ENCODE measurements around the gene YWHAH. TPM values are rescaled to one million over a fixed set of nuclear protein-coding genes. Genes with fewer than 3 reads are reported as not detected.

The YWHAH gene
- total and polyA plus RNA-seq, 7 donors = 85.8 to 171 (median 106) TPM

DNA sequence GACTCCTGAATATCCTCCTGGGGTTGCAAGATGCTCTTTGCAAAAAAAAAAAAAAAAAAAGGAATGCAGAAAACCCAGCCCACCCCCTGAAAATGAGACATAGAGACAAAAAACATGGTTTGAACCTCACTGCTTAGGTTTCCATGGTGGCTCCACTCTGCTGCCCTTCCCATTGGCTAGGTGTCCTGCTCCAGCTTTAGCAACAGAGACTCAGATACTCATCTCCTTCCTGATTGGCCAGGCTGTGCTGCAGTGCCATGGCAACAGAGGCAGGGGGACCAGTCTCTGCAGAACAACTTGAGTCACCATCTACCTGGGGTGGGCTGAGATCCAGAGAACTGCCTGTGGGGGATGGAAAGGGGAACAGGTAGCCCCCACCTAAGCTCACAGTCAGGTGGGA lies 17.4 kb upstream of the YWHAH start:
- Histone ChIP-seq H3K27me3 (no peaks in the 10 kb centered on the region), H3K4me1 (no peaks in the 10 kb centered on the region), H3K36me3 (no peaks in the 10 kb centered on the region), H3K27ac (no peak overlapping the region), H3K4me3 (no peak overlapping the region), H3K9me3 (no peaks in the 10 kb centered on the region)
- intact Hi-C loops (cut with DNase I) = no loop called here
- no peak for DNase-seq
- TF ChIP-seq POLR2A (IDR thresholded peaks at IDR 0.05) = no peak
- TF ChIP-seq EP300 (IDR thresholded peaks at IDR 0.05) = no peak
- TF ChIP-seq CTCF (IDR thresholded peaks at IDR 0.05) = no peak
- TF ChIP-seq POLR2AphosphoS5 (IDR thresholded peaks at IDR 0.05) = no peak

GRCh38 chr22:31927562-31927961 lies 16.8 kb upstream of the YWHAH start:
- H3K4me1 ChIP-seq = no peaks in the 10 kb centered on the region
- no peak overlapping the region for H3K4me3 ChIP-seq
- H3K27me3 ChIP-seq = no peaks in the 10 kb centered on the region
- no peaks in the 10 kb centered on the region for H3K36me3 ChIP-seq
- H3K27ac ChIP-seq = no peak overlapping the region
- H3K9me3 ChIP-seq = no peaks in the 10 kb centered on the region
- 85 to 88% methylated on average over 3 of the region's 3 CpGs for WGBS, 2 donors
- TF ChIP-seq POLR2AphosphoS5 (IDR thresholded peaks at IDR 0.05) = no peak
- no peak for TF ChIP-seq EP300 (IDR thresholded peaks at IDR 0.05)
- TF ChIP-seq CTCF (IDR thresholded peaks at IDR 0.05) = no peak
- no peak for TF ChIP-seq POLR2A (IDR thresholded peaks at IDR 0.05)
- intact Hi-C loops (cut with DNase I) = no loop called here
- no peak for DNase-seq

DNA sequence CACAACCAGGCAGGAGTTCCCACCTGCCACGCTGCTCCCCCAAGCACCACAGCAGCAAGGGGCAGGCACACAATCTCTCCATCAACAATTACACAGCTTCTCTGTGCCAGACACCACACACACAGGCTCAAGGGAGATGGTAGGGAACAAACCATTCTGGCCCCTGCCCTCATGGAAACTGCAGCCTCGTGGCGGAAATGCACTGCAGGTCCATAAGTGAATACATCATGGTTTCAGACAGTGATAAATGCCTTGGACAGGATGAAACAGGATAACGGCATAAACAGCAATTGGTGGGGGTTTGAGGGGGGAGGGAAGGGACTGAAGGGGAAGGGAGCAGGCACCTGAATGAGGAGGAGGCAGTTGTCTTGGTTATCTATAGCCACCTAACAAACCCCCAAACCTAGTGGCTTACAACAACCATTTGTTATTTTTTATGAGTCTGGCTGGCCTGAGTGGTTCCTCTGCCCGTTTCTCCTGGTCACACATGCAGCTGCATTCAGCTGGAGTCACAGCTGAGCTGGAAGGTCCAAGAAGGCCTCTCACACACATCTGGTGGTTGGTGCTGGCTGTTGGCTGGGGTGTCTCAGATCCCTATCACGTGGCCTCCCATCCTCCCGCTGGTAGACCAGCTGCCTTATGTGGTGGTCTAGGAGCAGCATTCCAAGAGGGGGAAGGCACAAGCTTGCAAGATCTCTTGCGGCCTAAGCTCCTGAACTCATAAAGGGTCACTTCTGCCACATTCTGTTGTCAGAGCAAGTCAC lies 15.0 kb upstream of the YWHAH start:
- Histone ChIP-seq H3K4me1 (no peaks in the 10 kb centered on the region), H3K27me3 (no peaks in the 10 kb centered on the region), H3K36me3 (no peaks in the 10 kb centered on the region), H3K9me3 (no peaks in the 10 kb centered on the region), H3K27ac (no peak overlapping the region), H3K4me3 (no peak overlapping the region)
- DNase-seq = no peak
- WGBS, 2 donors = 71 to 74% methylated on average over 8 of the region's 8 CpGs
- intact Hi-C loops (cut with DNase I) = no loop called here
- TF ChIP-seq CTCF (IDR thresholded peaks at IDR 0.05) (no peak), POLR2AphosphoS5 (IDR thresholded peaks at IDR 0.05) (no peak), POLR2A (IDR thresholded peaks at IDR 0.05) (no peak), EP300 (IDR thresholded peaks at IDR 0.05) (no peak)

DNA sequence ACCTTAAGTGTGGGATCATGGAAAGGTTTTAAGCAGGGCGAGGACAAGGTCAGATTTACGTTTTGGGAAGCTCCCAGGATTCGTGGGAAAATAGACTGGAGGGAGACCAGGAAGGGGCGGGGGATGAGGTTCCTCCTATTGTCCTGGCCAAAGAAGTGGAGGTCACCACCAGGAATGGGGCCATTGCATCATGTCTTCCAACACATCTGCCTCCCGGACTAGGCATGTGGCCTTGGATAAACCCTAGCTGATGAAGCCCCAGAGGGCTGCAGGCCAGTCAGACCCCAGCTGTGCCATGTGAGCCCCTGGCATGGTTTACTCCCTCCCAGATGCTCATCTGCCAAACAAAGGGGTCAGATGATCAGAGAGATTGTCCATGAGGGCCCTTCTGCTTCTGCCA lies 11.5 kb upstream of the YWHAH start:
- Histone ChIP-seq H3K4me1 (no peaks in the 10 kb centered on the region), H3K9me3 (no peaks in the 10 kb centered on the region), H3K36me3 (no peaks in the 10 kb centered on the region), H3K4me3 (no peak overlapping the region), H3K27ac (no peak overlapping the region), H3K27me3 (no peaks in the 10 kb centered on the region)
- 78 to 81% methylated on average over 5 of the region's 5 CpGs for WGBS, 2 donors
- DNase-seq = no peak
- TF ChIP-seq EP300 (IDR thresholded peaks at IDR 0.05) = no peak
- TF ChIP-seq CTCF (IDR thresholded peaks at IDR 0.05) = no peak
- no peak for TF ChIP-seq POLR2AphosphoS5 (IDR thresholded peaks at IDR 0.05)
- no peak for TF ChIP-seq POLR2A (IDR thresholded peaks at IDR 0.05)
- intact Hi-C loops (cut with DNase I) = no loop called here

GRCh38 chr22:31933406-31933805 lies 10.9 kb upstream of the YWHAH start:
- Histone ChIP-seq H3K9me3 (no peaks in the 10 kb centered on the region), H3K27me3 (no peaks in the 10 kb centered on the region), H3K36me3 (no peaks in the 10 kb centered on the region), H3K4me3 (no peak overlapping the region), H3K4me1 (no peaks in the 10 kb centered on the region), H3K27ac (no peak overlapping the region)
- WGBS, 2 donors = 94 to 96% methylated on average over 6 of the region's 6 CpGs
- DNase-seq = no peak
- intact Hi-C loops (cut with DNase I) = no loop called here
- no peak for TF ChIP-seq POLR2AphosphoS5 (IDR thresholded peaks at IDR 0.05)
- TF ChIP-seq CTCF (IDR thresholded peaks at IDR 0.05) = no peak
- no peak for TF ChIP-seq POLR2A (IDR thresholded peaks at IDR 0.05)
- TF ChIP-seq EP300 (IDR thresholded peaks at IDR 0.05) = no peak
